Endodermal cell (in vitro differentiated cells): ENCODE data around the gene PLSCR3. TPM values are rescaled to one million over a fixed set of nuclear protein-coding genes. Genes with fewer than 3 reads are reported as not detected.
A peak's percentile ranks its signal among the peaks of the same experiment; 100 is the strongest.
"Not testable (repeated sequence)": the region's sequence is repeated elsewhere in the genome, so short reads cannot be mapped to it uniquely, and the experiment has no call there.

Source experiments
- DNase-seq: peaks from one replicate; pipeline ENCODE4 v3.0.0-alpha.2; 2017
- H3K27ac ChIP-seq: 2 replicates; pipeline ENCODE4 v1.5.1; 2013; ENCODE audit warnings: mild to moderate bottlenecking, low read depth, low read length, moderate library complexity
- H3K27me3 ChIP-seq: 2 replicates; pipeline ENCODE4 v1.6.1; 2013; ENCODE audit warnings: mild to moderate bottlenecking, low read length, moderate library complexity; ENCODE audit not compliant: insufficient read depth, control insufficient read depth, poor library complexity, severe bottlenecking
- H3K36me3 ChIP-seq: 2 replicates; pipeline ENCODE4 v1.7.0; 2013; ENCODE audit warnings: mild to moderate bottlenecking, low read length, moderate library complexity; ENCODE audit not compliant: control insufficient read depth, insufficient read depth
- H3K4me1 ChIP-seq: one replicate; pipeline ENCODE4 v1.7.0; 2013; ENCODE audit warnings: low read length; ENCODE audit not compliant: control insufficient read depth, insufficient read depth
- H3K4me3 ChIP-seq: 2 replicates; pipeline ENCODE4 v1.5.1; 2013; ENCODE audit warnings: mild to moderate bottlenecking, low read length, moderate library complexity
- H3K9ac ChIP-seq: 2 replicates; pipeline ENCODE4 v1.6.1; 2013; ENCODE audit warnings: mild to moderate bottlenecking, low read length, moderate library complexity; ENCODE audit not compliant: poor library complexity, severe bottlenecking; ENCODE audit errors: extremely low read depth
- H3K9me3 ChIP-seq: 2 replicates; pipeline ENCODE4 v1.6.1; 2013; ENCODE audit warnings: mild to moderate bottlenecking, low read length, moderate library complexity; ENCODE audit not compliant: control insufficient read depth
- H3K27ac Mint-ChIP-seq: 2 replicates; pipeline ENCODE4 v1.8.0; 2020; ENCODE audit warnings: mixed read lengths
- H3K27me3 Mint-ChIP-seq: 2 replicates; pipeline ENCODE4 v1.8.0; 2021; ENCODE audit warnings: mild to moderate bottlenecking, mixed read lengths; ENCODE audit not compliant: insufficient read depth
- H3K36me3 Mint-ChIP-seq: 2 replicates; pipeline ENCODE4 v1.8.0; 2020; ENCODE audit warnings: low read depth, mixed read lengths
- H3K4me1 Mint-ChIP-seq: 2 replicates; pipeline ENCODE4 v1.8.0; 2020; ENCODE audit warnings: mixed read lengths
- H3K4me3 Mint-ChIP-seq: 2 replicates; pipeline ENCODE4 v1.8.0; 2020; ENCODE audit warnings: mild to moderate bottlenecking, moderate library complexity, mixed read lengths
- H3K9me3 Mint-ChIP-seq: 2 replicates; pipeline ENCODE4 v1.8.0; 2020; ENCODE audit warnings: mild to moderate bottlenecking, mixed read lengths
- CTCF ChIP-seq: fragments of 200-600 bp; sonication (generic); conservative IDR thresholded peaks from 2 replicates; pipeline ENCODE4 v1.5.0; 2021; ENCODE audit warnings: antibody characterized with exemption, mild to moderate bottlenecking
- WGBS, 2 experiments: methylation state at CpG; one replicate each; pipeline versions ENCODE4 v1.1.5 to v1.1.7; 2013; ENCODE audit warnings: missing lambda C conversion rate in 2 of 2, mixed read lengths in 1 of 2; ENCODE audit not compliant: insufficient coverage in 1 of 2, insufficient read length in 1 of 2; 5-methylcytosine and 5-hydroxymethylcytosine counted together
- total RNA-seq, 2 donors: library from RNA; stranded (reverse); fragmentation: NEBNext Ultra II Directional in 1 of 2; extraction: Animal tissue kit (Norgen Biotek cat#: 25700) in 1 of 2; gene quantifications; 2 replicates in 1 of 2; 3 replicates in 1 of 2; pipeline ENCODE4 v1.2.1, GENCODE V29; 2021

Gene PLSCR3
- total RNA-seq, 2 donors from 2014 or later, result 21.0 to 26.2 TPM

GRCh38 chr17:7370853-7371252, 23.5 kb downstream of the PLSCR3 start:
- Mint-ChIP-seq H3K27ac (no peak overlapping the region), H3K4me1 (no peaks in the 10 kb centered on the region), H3K27me3 (peaks cover 12% of the 10 kb centered on the region), H3K36me3 (no peaks in the 10 kb centered on the region), H3K9me3 (no peaks in the 10 kb centered on the region), H3K4me3 (no peak overlapping the region)
- Histone ChIP-seq H3K36me3 (no peaks in the 10 kb centered on the region), H3K4me3 (no peak overlapping the region), H3K4me1 (no peaks in the 10 kb centered on the region), H3K9me3 (no peaks in the 10 kb centered on the region), H3K27ac (no peak overlapping the region), H3K27me3 (no peaks in the 10 kb centered on the region), H3K9ac (no peak overlapping the region)
- no peak for TF ChIP-seq CTCF
- 75 to 98% methylated on average over 2 to 4 of the region's 4 CpGs for WGBS, 2 experiments
- no peak for DNase-seq

GRCh38 chr17:7369825-7370224, 24.5 kb downstream of the PLSCR3 start:
- no peaks in the 10 kb centered on the region for H3K36me3 ChIP-seq
- no peak overlapping the region for H3K4me3 ChIP-seq

GRCh38 chr17:7368599-7368994, 25.7 kb downstream of the PLSCR3 start:
- WGBS, 2 experiments, result 91 to 92% methylated on average over 5 of the region's 5 CpGs
- not testable (repeated sequence) for H3K4me3 Mint-ChIP-seq, H3K9ac ChIP-seq, H3K4me3 ChIP-seq, H3K9me3 Mint-ChIP-seq, H3K27ac Mint-ChIP-seq, H3K9me3 ChIP-seq, H3K27me3 ChIP-seq, H3K4me1 ChIP-seq, H3K27ac ChIP-seq, DNase-seq, H3K4me1 Mint-ChIP-seq, H3K36me3 Mint-ChIP-seq, H3K36me3 ChIP-seq
- H3K27me3 Mint-ChIP-seq, result peaks cover 18% of the 10 kb centered on the region

More at GRCh38 chr17:7369825-7370224, 24.5 kb downstream of the PLSCR3 start:
- Mint-ChIP-seq H3K4me3 (no peak overlapping the region), H3K27me3 (peaks cover 14% of the 10 kb centered on the region), H3K36me3 (no peaks in the 10 kb centered on the region), H3K9me3 (no peaks in the 10 kb centered on the region), H3K4me1 (no peaks in the 10 kb centered on the region), H3K27ac (no peak overlapping the region)
- no peak overlapping the region for H3K27ac ChIP-seq
- H3K9me3 ChIP-seq, result no peaks in the 10 kb centered on the region
- H3K9ac ChIP-seq, result no peak overlapping the region
- no peaks in the 10 kb centered on the region for H3K27me3 ChIP-seq
- DNase-seq, result no peak
- no peak for TF ChIP-seq CTCF
- 85 to 92% methylated on average over 5 of the region's 5 CpGs for WGBS, 2 experiments
- no peaks in the 10 kb centered on the region for H3K4me1 ChIP-seq

- peaks cover 19% of the 10 kb centered on the region for H3K27me3 Mint-ChIP-seq
- H3K36me3 ChIP-seq, result no peaks in the 10 kb centered on the region
- no peak overlapping the region for H3K4me3 ChIP-seq
- no peak overlapping the region for H3K9ac ChIP-seq
- no peaks in the 10 kb centered on the region for H3K4me1 ChIP-seq
- WGBS, 2 experiments, result 86 to 96% methylated on average over 3 to 10 of the region's 13 CpGs
- H3K27ac Mint-ChIP-seq, result no peak overlapping the region
- no peaks in the 10 kb centered on the region for H3K9me3 Mint-ChIP-seq
- peak; percentile 63 for DNase-seq
- no peak overlapping the region for H3K27ac ChIP-seq
- H3K9me3 ChIP-seq, result no peaks in the 10 kb centered on the region
- H3K4me3 Mint-ChIP-seq, result no peak overlapping the region
- no peaks in the 10 kb centered on the region for H3K4me1 Mint-ChIP-seq
- no peaks in the 10 kb centered on the region for H3K27me3 ChIP-seq
- no peaks in the 10 kb centered on the region for H3K36me3 Mint-ChIP-seq
- no peak for TF ChIP-seq CTCF
Observed at GRCh38 chr17:7367918-7368598, 26.3 kb downstream of the PLSCR3 start.
